HepG2 (cell line): Measurements from ENCODE around the gene LSM14B. TPM values are rescaled to one million over a fixed set of nuclear protein-coding genes. Genes with fewer than 3 reads are reported as not detected.

Experiments used
- ARID2 ChIP-seq: sonication (generic); formaldehyde crosslinking; IDR thresholded peaks from 2 replicates; pipeline ENCODE4 v1.8.1; 2022; ENCODE audit warnings: mild to moderate bottlenecking, missing genetic modification reagents, borderline replicate concordance
- CHD2 ChIP-seq: IDR thresholded peaks from 2 replicates; pipeline ENCODE4 v1.6.1; 2011; ENCODE audit warnings: low read depth, low read length, improper control_type of control experiment
- GMEB1 ChIP-seq: sonication (generic); formaldehyde crosslinking; IDR thresholded peaks from 2 replicates; pipeline ENCODE4 v1.5.1; 2020; ENCODE audit warnings: missing genetic modification reagents, mild to moderate bottlenecking, borderline replicate concordance
- HNF4G ChIP-seq, 2 experiments: sonication (generic) in 1 of 2; formaldehyde crosslinking in 1 of 2; IDR thresholded peaks; 2 replicates each; pipeline versions ENCODE4 v1.4.0 to v1.6.1; 2011 to 2020; ENCODE audit warnings: borderline replicate concordance in 2 of 2, low read depth in 2 of 2, mild to moderate bottlenecking in 2 of 2, low read length in 1 of 2, missing genetic modification reagents in 1 of 2, moderate library complexity in 1 of 2
- KDM2A ChIP-seq: sonication (generic); formaldehyde crosslinking; IDR thresholded peaks from 2 replicates; pipeline ENCODE4 v1.4.0; 2020; ENCODE audit warnings: low read depth, missing genetic modification reagents, borderline replicate concordance
- KLF6 ChIP-seq: IDR thresholded peaks from 2 replicates; pipeline ENCODE4 v1.8.0; 2016; ENCODE audit warnings: missing biosample characterization, missing genetic modification reagents
- KMT2B ChIP-seq: IDR thresholded peaks from 2 replicates; pipeline ENCODE4 v1.6.1; 2016; ENCODE audit warnings: missing genetic modification reagents, missing compliant biosample characterization
- YEATS4 ChIP-seq: sonication (generic); formaldehyde crosslinking; IDR thresholded peaks from 2 replicates; pipeline ENCODE4 v1.4.0; 2020; ENCODE audit warnings: missing genetic modification reagents, borderline replicate concordance
- ZBTB38 ChIP-seq: sonication (generic); formaldehyde crosslinking; IDR thresholded peaks from 2 replicates; pipeline ENCODE4 v1.5.1; 2020; ENCODE audit warnings: mild to moderate bottlenecking, missing genetic modification reagents
- ZBTB40 ChIP-seq, 2 experiments: fragments of 450-650 bp in 1 of 2; sonication (generic) in 1 of 2; formaldehyde crosslinking in 1 of 2; IDR thresholded peaks; 2 replicates each; pipeline versions ENCODE4 v1.6.1 to v1.8.0; 2016 to 2022; ENCODE audit warnings: antibody characterized with exemption in 1 of 2, mild to moderate bottlenecking in 1 of 2, missing genetic modification reagents in 1 of 2
- ZNF124 ChIP-seq: sonication (generic); formaldehyde crosslinking; IDR thresholded peaks from 2 replicates; pipeline ENCODE4 v1.4.0; 2020; ENCODE audit warnings: missing genetic modification reagents
- ZNF256 ChIP-seq: sonication (generic); formaldehyde crosslinking; conservative IDR thresholded peaks from 2 replicates; pipeline ENCODE4 v1.4.0; 2020; ENCODE audit warnings: missing genetic modification reagents
- ZNF34 ChIP-seq: sonication (generic); formaldehyde crosslinking; IDR thresholded peaks from 2 replicates; pipeline ENCODE4 v1.4.0; 2020; ENCODE audit warnings: mild to moderate bottlenecking, missing genetic modification reagents, borderline replicate concordance
- ZNF572 ChIP-seq: sonication (generic); formaldehyde crosslinking; IDR thresholded peaks from 2 replicates; pipeline ENCODE4 v1.5.1; 2020; ENCODE audit warnings: mild to moderate bottlenecking, missing genetic modification reagents
- ZNF737 ChIP-seq: sonication (generic); formaldehyde crosslinking; IDR thresholded peaks from 2 replicates; pipeline ENCODE4 v1.5.0; 2020; ENCODE audit warnings: missing genetic modification reagents, mild to moderate bottlenecking, borderline replicate concordance
- polyA plus RNA-seq, 8 experiments: library from polyadenylated mRNA; depleted of rRNA in 3 of 8; stranded (reverse) in 7 of 8; unstranded in 1 of 8; fragments of >200 nt; fragmentation: Illumina TruSeq in 4 of 8; extraction: Trizol in 4 of 8; gene quantifications; 2 replicates each; pipeline versions ENCODE4 v1.2.1 to v1.2.3, GENCODE V29; 2011 to 2016; ENCODE audit warnings: low read depth in 4 of 8, missing spikeins in 1 of 8, mixed read lengths in 1 of 8; ENCODE audit not compliant: insufficient read depth in 1 of 8
- total RNA-seq, 5 experiments: library from RNA; depleted of rRNA; stranded (reverse); fragments of >200 nt; fragmentation: Illumina TruSeq; extraction: Trizol; gene quantifications; 2 replicates each; pipeline ENCODE4 v1.2.3, GENCODE V29; 2016; ENCODE audit warnings: low read depth in 1 of 5

LSM14B gene
- total and polyA plus RNA-seq, 2 of the 13 experiments (the other 11 are each of a cell fraction or from before 2014, with no cell fraction given): 43.3 to 79.2 TPM

- peak; percentile 89 for TF ChIP-seq KDM2A (CRISPR knock-in tag)
- TF ChIP-seq ZBTB40 (IDR thresholded peaks at IDR 0.05): no peak
- TF ChIP-seq ZBTB40 (CRISPR knock-in tag; IDR thresholded peaks at IDR 0.05): peak; percentile 54; the same call in 1 of the 2 replicates
- TF ChIP-seq ZNF256 (CRISPR knock-in tag): 0 out of 2 replicates have a peak, but pooled peaks have one; percentile 4
- peak; percentile 68; the same call in 1 of the 2 replicates for TF ChIP-seq ZBTB38
- peak; percentile 93 for TF ChIP-seq YEATS4 (CRISPR knock-in tag)
- TF ChIP-seq ARID2 (CRISPR knock-in tag): 0 out of 2 replicates have a peak, but pooled peaks have one; percentile 1
- TF ChIP-seq ZNF124: peak; percentile 66
- TF ChIP-seq KLF6 (CRISPR knock-in tag): peak; percentile 77
- no peak; the same call in 1 of the 2 replicates for TF ChIP-seq ZNF737 (CRISPR knock-in tag)
- TF ChIP-seq GMEB1 (CRISPR knock-in tag): peak; percentile 97
- TF ChIP-seq KMT2B (CRISPR knock-in tag): peak; percentile 80; the same call in 1 of the 2 replicates
- TF ChIP-seq HNF4G (IDR thresholded peaks at IDR 0.05; ENCODE audit: borderline replicate concordance, low read depth, low read length): no peak
- 0 out of 2 replicates have a peak, but pooled peaks have one; percentile 0 for TF ChIP-seq HNF4G (CRISPR knock-in tag; IDR thresholded peaks at IDR 0.05; ENCODE audit: borderline replicate concordance, low read depth)
- peak; percentile 12; the same call in 1 of the 2 replicates for TF ChIP-seq CHD2
- TF ChIP-seq ZNF34: peak; percentile 97; the same call in 1 of the 2 replicates
- no peak for TF ChIP-seq ZNF572 (CRISPR knock-in tag)
Observed at GRCh38 chr20:62143081-62143956, 21.0 kb downstream of the LSM14B start, which contains the start of the genes PSMA7 and SS18L1 (continued).
